HCT116 (cell line): ENCODE data around the gene TRERF1.

ENCODE experiments used
- ATF3 ChIP-seq: IDR thresholded peaks from 2 replicates; pipeline ENCODE4 v1.6.1; 2012
- CBX3 ChIP-seq: IDR thresholded peaks from 2 replicates; pipeline ENCODE4 v1.6.1; 2012; ENCODE audit warnings: low read depth
- EGR1 ChIP-seq: IDR thresholded peaks from 2 replicates; pipeline ENCODE4 v1.6.1; 2012; ENCODE audit warnings: low read depth
- EZH2 ChIP-seq: fragments of 200-600 bp; sonication (generic); IDR thresholded peaks from 2 replicates; pipeline ENCODE4 v1.6.1; 2017; ENCODE audit warnings: antibody characterized with exemption, mixed run types
- EZH2phosphoT487 ChIP-seq: fragments of 200-600 bp; IDR thresholded peaks from 2 replicates; pipeline ENCODE4 v1.6.1; 2018; ENCODE audit warnings: antibody characterized with exemption, borderline replicate concordance
- POLR2A ChIP-seq: IDR thresholded peaks from 2 replicates; pipeline ENCODE4 v1.7.0; 2011; ENCODE audit warnings: borderline replicate concordance; ENCODE audit not compliant: insufficient read depth, insufficient read length; ENCODE audit errors: extremely low read depth
- POLR2AphosphoS5 ChIP-seq: IDR thresholded peaks from 2 replicates; pipeline ENCODE4 v1.6.1; 2011; ENCODE audit warnings: mild to moderate bottlenecking, low read depth, low read length, moderate library complexity
- RAD21 ChIP-seq: IDR thresholded peaks from 2 replicates; pipeline ENCODE4 v1.6.1; 2012; ENCODE audit warnings: low read depth, mild to moderate bottlenecking
- SP1 ChIP-seq: IDR thresholded peaks from 2 replicates; pipeline ENCODE4 v1.6.1; 2012; ENCODE audit warnings: low read depth
- SRF ChIP-seq: IDR thresholded peaks from 2 replicates; pipeline ENCODE4 v1.6.1; 2012; ENCODE audit warnings: low read depth
- TCF7L2 ChIP-seq: IDR thresholded peaks from 2 replicates; pipeline ENCODE4 v1.7.0; 2011; ENCODE audit warnings: borderline replicate concordance, inconsistent platforms; ENCODE audit not compliant: insufficient read depth, insufficient read length; ENCODE audit errors: extremely low read depth
- TF ChIP-seq, protein P1 (sequence below), 3 experiments: fragments of 200-600 bp in 1 of 3; sonication (generic) in 1 of 3; IDR thresholded peaks in 2 of 3; conservative IDR thresholded peaks in 1 of 3; 2 replicates each; pipeline ENCODE4 v1.5.1; 2012 to 2017; ENCODE audit warnings: low read depth in 2 of 3, low read length in 2 of 3, antibody characterized with exemption in 1 of 3, borderline replicate concordance in 1 of 3, control low read depth in 1 of 3, mild to moderate bottlenecking in 1 of 3, mixed read lengths in 1 of 3, mixed run types in 1 of 3, moderate library complexity in 1 of 3; ENCODE audit not compliant: insufficient read depth in 1 of 3
- TF ChIP-seq, protein P2 (sequence below): IDR thresholded peaks from 2 replicates; pipeline ENCODE4 v1.6.1; 2012

GRCh38 chr6:42263165-42263728 lies 188.5 kb downstream of the TRERF1 start:
- TF ChIP-seq EZH2 (no peak), POLR2A (no peak), POLR2AphosphoS5 (no peak), EZH2phosphoT487 (no peak), EGR1 (no peak), RAD21 (no peak), SRF (no peak), SP1 (no peak), CBX3 (no peak), ATF3 (no peak), TCF7L2 (no peak)
- TF ChIP-seq, protein P1, sequence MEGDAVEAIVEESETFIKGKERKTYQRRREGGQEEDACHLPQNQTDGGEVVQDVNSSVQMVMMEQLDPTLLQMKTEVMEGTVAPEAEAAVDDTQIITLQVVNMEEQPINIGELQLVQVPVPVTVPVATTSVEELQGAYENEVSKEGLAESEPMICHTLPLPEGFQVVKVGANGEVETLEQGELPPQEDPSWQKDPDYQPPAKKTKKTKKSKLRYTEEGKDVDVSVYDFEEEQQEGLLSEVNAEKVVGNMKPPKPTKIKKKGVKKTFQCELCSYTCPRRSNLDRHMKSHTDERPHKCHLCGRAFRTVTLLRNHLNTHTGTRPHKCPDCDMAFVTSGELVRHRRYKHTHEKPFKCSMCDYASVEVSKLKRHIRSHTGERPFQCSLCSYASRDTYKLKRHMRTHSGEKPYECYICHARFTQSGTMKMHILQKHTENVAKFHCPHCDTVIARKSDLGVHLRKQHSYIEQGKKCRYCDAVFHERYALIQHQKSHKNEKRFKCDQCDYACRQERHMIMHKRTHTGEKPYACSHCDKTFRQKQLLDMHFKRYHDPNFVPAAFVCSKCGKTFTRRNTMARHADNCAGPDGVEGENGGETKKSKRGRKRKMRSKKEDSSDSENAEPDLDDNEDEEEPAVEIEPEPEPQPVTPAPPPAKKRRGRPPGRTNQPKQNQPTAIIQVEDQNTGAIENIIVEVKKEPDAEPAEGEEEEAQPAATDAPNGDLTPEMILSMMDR (IDR thresholded peaks at IDR 0.05 in 2 of 3, conservative IDR thresholded peaks at IDR 0.05 in 1 of 3; ENCODE audit: borderline replicate concordance in 1 of 3, insufficient read depth in 1 of 3, low read depth in 2 of 3, low read length in 2 of 3), result no peak
- TF ChIP-seq, protein P2, sequence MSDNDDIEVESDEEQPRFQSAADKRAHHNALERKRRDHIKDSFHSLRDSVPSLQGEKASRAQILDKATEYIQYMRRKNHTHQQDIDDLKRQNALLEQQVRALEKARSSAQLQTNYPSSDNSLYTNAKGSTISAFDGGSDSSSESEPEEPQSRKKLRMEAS, result no peak
